Activated T-cell treated with anti-CD3 and anti-CD28 coated beads, Interleukin-2, amount 50 U/mL, for 72 hours (primary cell): ENCODE data around the gene ERMP1. TPM values are rescaled to one million over a fixed set of nuclear protein-coding genes. Genes with fewer than 3 reads are reported as not detected.

Experiments used
- ATAC-seq, 2 donors: fragments of 150-1000 bp; cut with Tn5 transposase; replicated peaks in 1 of 2; 2 replicates each; pipeline ENCODE4 v1.10.0; 2021; ENCODE audit warnings: moderate library complexity in 2 of 2, mild to moderate bottlenecking in 1 of 2
- DNase-seq, 2 donors: peaks; one replicate each; pipeline ENCODE4 v3.0.0; 2021 to 2022; ENCODE audit warnings: mixed read lengths in 1 of 2
- H3K27ac Mint-ChIP-seq: one replicate; pipeline ENCODE4 v1.8.0; 2022; ENCODE audit warnings: mild to moderate bottlenecking, moderate library complexity, mixed read lengths
- H3K27me3 Mint-ChIP-seq: one replicate; pipeline ENCODE4 v1.8.0; 2022; ENCODE audit warnings: low read depth, mixed read lengths
- H3K36me3 Mint-ChIP-seq, 2 donors: one replicate each; pipeline ENCODE4 v1.8.0; 2022; ENCODE audit warnings: mixed read lengths in 2 of 2, mild to moderate bottlenecking in 1 of 2; ENCODE audit not compliant: insufficient read depth in 2 of 2
- H3K4me1 Mint-ChIP-seq: one replicate; pipeline ENCODE4 v1.8.0; 2022; ENCODE audit warnings: low read depth, mixed read lengths
- H3K4me3 Mint-ChIP-seq, 2 donors: one replicate each; pipeline ENCODE4 v1.8.0; 2022; ENCODE audit warnings: mild to moderate bottlenecking in 2 of 2, mixed read lengths in 2 of 2, moderate library complexity in 2 of 2
- H3K9me3 Mint-ChIP-seq, 2 donors: one replicate each; pipeline ENCODE4 v1.8.0; 2022; ENCODE audit warnings: mixed read lengths in 2 of 2
- total RNA-seq, 2 donors: library from RNA; stranded (reverse); gene quantifications; one replicate each; pipeline ENCODE4 v1.2.3, GENCODE V29; 2022

Gene ERMP1
- total RNA-seq, 2 donors from 2014 or later, result 17.6 to 18.1 TPM

GRCh38 chr9:5832071-5832537, 813 bp downstream of the ERMP1 start:
- no peaks in the 10 kb centered on the region for H3K27me3 Mint-ChIP-seq
- ATAC-seq (no peak), DNase-seq (no peak)
- no peak overlapping the region for H3K27ac Mint-ChIP-seq
- peaks cover 39% of the 10 kb centered on the region for H3K4me1 Mint-ChIP-seq
- peak overlapping the region; percentile 91 to 97 for H3K4me3 Mint-ChIP-seq
- no peaks in the 10 kb centered on the region for H3K9me3 Mint-ChIP-seq
- H3K36me3 Mint-ChIP-seq, result peaks cover 0 to 5% of the 10 kb centered on the region in 2 donors

- H3K27ac Mint-ChIP-seq, result no peak overlapping the region
These were observed 6.9 kb downstream of the ERMP1 start for GRCh38 chr9:5825895-5826622.

GRCh38 chr9:5825223-5825622, 7.7 kb downstream of the ERMP1 start:
- no peak overlapping the region for H3K4me3 Mint-ChIP-seq
- DNase-seq, result no peak
- no peaks in the 10 kb centered on the region for H3K27me3 Mint-ChIP-seq
- peaks cover 2 to 4% of the 10 kb centered on the region in 2 donors for H3K36me3 Mint-ChIP-seq
- H3K27ac Mint-ChIP-seq, result no peak overlapping the region
- peaks cover 16% of the 10 kb centered on the region for H3K4me1 Mint-ChIP-seq
- no peaks in the 10 kb centered on the region for H3K9me3 Mint-ChIP-seq
- ATAC-seq, result peak in 1 of 2 donors; percentile 53

More at GRCh38 chr9:5825895-5826622, 6.9 kb downstream of the ERMP1 start:
- no peaks in the 10 kb centered on the region for H3K9me3 Mint-ChIP-seq
- no peaks in the 10 kb centered on the region for H3K27me3 Mint-ChIP-seq
- DNase-seq (no peak), ATAC-seq (no peak)
- no peak overlapping the region for H3K4me3 Mint-ChIP-seq
- peaks cover 22% of the 10 kb centered on the region for H3K4me1 Mint-ChIP-seq
- H3K36me3 Mint-ChIP-seq, result peaks cover 2 to 4% of the 10 kb centered on the region in 2 donors

DNA sequence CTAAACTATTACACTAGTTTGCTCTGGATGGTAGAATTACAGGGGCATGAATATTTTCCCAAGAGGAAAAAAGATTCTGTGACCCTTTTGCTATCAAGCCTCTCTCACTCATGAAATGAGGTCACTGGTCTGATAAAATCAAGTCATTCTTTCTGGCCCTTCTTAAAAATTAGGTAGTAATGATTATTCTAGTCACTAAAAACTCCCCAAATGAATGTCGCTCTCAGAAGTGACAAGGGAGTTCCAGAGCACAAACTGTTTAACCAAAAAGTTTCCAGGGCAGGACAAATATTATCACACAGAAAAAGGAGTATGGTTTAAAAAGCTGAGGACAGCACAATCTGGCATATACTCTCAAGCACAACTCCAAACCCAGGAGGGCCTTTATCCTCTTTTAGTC, 12.5 kb downstream of the ERMP1 start:
- no peak for ATAC-seq
- H3K36me3 Mint-ChIP-seq, result peaks cover 4 to 10% of the 10 kb centered on the region in 2 donors

DNA sequence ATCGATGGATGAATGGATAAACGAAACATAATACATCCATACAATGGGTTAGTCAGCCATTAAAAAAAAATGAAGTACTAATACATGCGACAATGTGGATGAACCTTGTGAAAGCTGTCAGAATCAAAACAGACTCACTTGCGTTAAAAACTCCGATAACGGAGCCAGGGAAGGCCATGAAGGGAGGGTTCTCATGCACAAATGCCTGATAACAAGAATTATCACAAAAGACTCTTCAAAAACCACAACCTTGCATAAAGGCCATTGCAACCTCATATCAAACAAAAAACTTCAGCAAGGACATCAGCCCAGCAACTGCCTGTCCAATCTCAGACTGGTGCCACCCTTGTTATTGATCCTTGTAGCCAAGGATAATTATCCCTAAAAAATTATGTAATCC, 13.7 kb downstream of the ERMP1 start:
- ATAC-seq, result no peak
- no peak for DNase-seq
- no peaks in the 10 kb centered on the region for H3K4me1 Mint-ChIP-seq
- no peak overlapping the region for H3K4me3 Mint-ChIP-seq
- no peak overlapping the region for H3K27ac Mint-ChIP-seq
- peaks cover 4 to 8% of the 10 kb centered on the region in 2 donors for H3K36me3 Mint-ChIP-seq
- H3K27me3 Mint-ChIP-seq, result no peaks in the 10 kb centered on the region
- H3K9me3 Mint-ChIP-seq, result no peaks in the 10 kb centered on the region

More for the DNA sequence above, 12.5 kb downstream of the ERMP1 start:
- DNase-seq, result no peak
- Mint-ChIP-seq H3K4me1 (peaks cover 4% of the 10 kb centered on the region), H3K27me3 (no peaks in the 10 kb centered on the region), H3K9me3 (no peaks in the 10 kb centered on the region), H3K27ac (no peak overlapping the region), H3K4me3 (no peak overlapping the region)

- H3K4me3 Mint-ChIP-seq, result no peak overlapping the region
These were observed 14.3 kb downstream of the ERMP1 start for GRCh38 chr9:5818424-5819142.

DNA sequence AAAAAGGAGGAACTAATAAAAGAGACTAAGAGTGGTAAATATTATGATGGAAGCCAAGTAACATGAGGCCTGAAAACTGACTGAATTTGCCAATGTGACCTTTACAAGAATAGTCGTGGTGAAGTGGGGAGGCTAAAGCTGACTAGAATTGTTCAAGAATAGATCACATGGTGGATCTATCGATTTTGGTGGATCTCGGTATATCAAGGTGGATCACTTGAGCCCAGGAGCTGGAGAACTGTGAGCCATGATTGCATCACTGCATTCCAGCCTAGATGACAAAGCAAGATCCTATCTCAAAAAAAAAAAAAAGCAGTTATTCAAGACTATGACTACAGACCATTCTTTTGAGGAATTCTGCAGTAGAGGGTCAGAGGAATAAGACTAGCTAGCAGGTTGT, 15.1 kb downstream of the ERMP1 start:
- no peak for DNase-seq
- no peak overlapping the region for H3K4me3 Mint-ChIP-seq
- no peaks in the 10 kb centered on the region for H3K4me1 Mint-ChIP-seq
- H3K27me3 Mint-ChIP-seq, result no peaks in the 10 kb centered on the region
- peaks cover 4 to 8% of the 10 kb centered on the region in 2 donors for H3K36me3 Mint-ChIP-seq
- no peaks in the 10 kb centered on the region for H3K9me3 Mint-ChIP-seq
- ATAC-seq, result no peak
- H3K27ac Mint-ChIP-seq, result no peak overlapping the region

More at GRCh38 chr9:5818424-5819142, 14.3 kb downstream of the ERMP1 start:
- ATAC-seq (no peak), DNase-seq (no peak)
- H3K4me1 Mint-ChIP-seq, result no peaks in the 10 kb centered on the region
- peaks cover 4 to 8% of the 10 kb centered on the region in 2 donors for H3K36me3 Mint-ChIP-seq
- H3K27ac Mint-ChIP-seq, result no peak overlapping the region
- H3K27me3 Mint-ChIP-seq, result no peaks in the 10 kb centered on the region
- no peaks in the 10 kb centered on the region for H3K9me3 Mint-ChIP-seq

GRCh38 chr9:5815461-5815860, 17.5 kb downstream of the ERMP1 start:
- DNase-seq, result no peak
- Mint-ChIP-seq H3K36me3 (peaks cover 4 to 11% of the 10 kb centered on the region in 2 donors), H3K4me1 (no peaks in the 10 kb centered on the region), H3K4me3 (no peak overlapping the region), H3K27ac (no peak overlapping the region), H3K9me3 (no peaks in the 10 kb centered on the region), H3K27me3 (no peaks in the 10 kb centered on the region)
- no peak for ATAC-seq

GRCh38 chr9:5813824-5814223, 19.1 kb downstream of the ERMP1 start:
- ATAC-seq (no peak), DNase-seq (no peak)
- Mint-ChIP-seq H3K4me3 (no peak overlapping the region), H3K27me3 (no peaks in the 10 kb centered on the region), H3K4me1 (no peaks in the 10 kb centered on the region), H3K9me3 (no peaks in the 10 kb centered on the region), H3K27ac (no peak overlapping the region), H3K36me3 (peaks cover 4 to 15% of the 10 kb centered on the region in 2 donors)

- H3K4me3 Mint-ChIP-seq, result no peak overlapping the region
- no peak for DNase-seq
- H3K9me3 Mint-ChIP-seq, result no peaks in the 10 kb centered on the region
- no peak for ATAC-seq
- no peak overlapping the region for H3K27ac Mint-ChIP-seq
- no peaks in the 10 kb centered on the region for H3K27me3 Mint-ChIP-seq
- H3K36me3 Mint-ChIP-seq, result peaks cover 0 to 8% of the 10 kb centered on the region in 2 donors
- no peaks in the 10 kb centered on the region for H3K4me1 Mint-ChIP-seq
These were observed 21.2 kb downstream of the ERMP1 start for GRCh38 chr9:5811751-5812150.

- DNase-seq (no peak), ATAC-seq (no peak)
- peaks cover 0 to 4% of the 10 kb centered on the region in 2 donors for H3K36me3 Mint-ChIP-seq
These were observed 27.4 kb downstream of the ERMP1 start for GRCh38 chr9:5805478-5805877.

DNA sequence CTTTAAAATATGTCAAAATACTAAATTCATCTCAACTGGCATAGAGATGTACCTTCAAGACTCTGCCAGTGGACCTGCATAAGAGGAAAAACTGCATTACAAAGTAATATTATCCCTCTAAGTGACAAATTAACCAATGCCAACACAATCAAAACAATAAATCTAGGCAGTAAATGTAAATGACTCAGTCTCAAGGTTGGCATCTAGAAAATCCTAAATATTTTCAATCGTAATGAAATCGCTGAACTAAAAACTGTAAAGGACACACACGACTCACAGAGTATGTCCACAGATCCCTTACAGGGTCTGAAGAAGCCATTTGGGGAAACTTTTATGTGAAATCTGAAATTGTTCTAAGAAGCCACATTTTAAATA, 31.2 kb downstream of the ERMP1 start:
- H3K9me3 Mint-ChIP-seq, result no peaks in the 10 kb centered on the region
- peaks cover 0 to 5% of the 10 kb centered on the region in 2 donors for H3K36me3 Mint-ChIP-seq
- ATAC-seq (no peak), DNase-seq (no peak)
- peaks cover 17% of the 10 kb centered on the region for H3K4me1 Mint-ChIP-seq
- no peaks in the 10 kb centered on the region for H3K27me3 Mint-ChIP-seq
- no peak overlapping the region for H3K4me3 Mint-ChIP-seq
- H3K27ac Mint-ChIP-seq, result no peak overlapping the region

More at GRCh38 chr9:5805478-5805877, 27.4 kb downstream of the ERMP1 start:
- H3K9me3 Mint-ChIP-seq, result no peaks in the 10 kb centered on the region
- H3K27me3 Mint-ChIP-seq, result no peaks in the 10 kb centered on the region
- H3K4me1 Mint-ChIP-seq, result peaks cover 7% of the 10 kb centered on the region
- H3K27ac Mint-ChIP-seq, result no peak overlapping the region
- H3K4me3 Mint-ChIP-seq, result no peak overlapping the region

DNA sequence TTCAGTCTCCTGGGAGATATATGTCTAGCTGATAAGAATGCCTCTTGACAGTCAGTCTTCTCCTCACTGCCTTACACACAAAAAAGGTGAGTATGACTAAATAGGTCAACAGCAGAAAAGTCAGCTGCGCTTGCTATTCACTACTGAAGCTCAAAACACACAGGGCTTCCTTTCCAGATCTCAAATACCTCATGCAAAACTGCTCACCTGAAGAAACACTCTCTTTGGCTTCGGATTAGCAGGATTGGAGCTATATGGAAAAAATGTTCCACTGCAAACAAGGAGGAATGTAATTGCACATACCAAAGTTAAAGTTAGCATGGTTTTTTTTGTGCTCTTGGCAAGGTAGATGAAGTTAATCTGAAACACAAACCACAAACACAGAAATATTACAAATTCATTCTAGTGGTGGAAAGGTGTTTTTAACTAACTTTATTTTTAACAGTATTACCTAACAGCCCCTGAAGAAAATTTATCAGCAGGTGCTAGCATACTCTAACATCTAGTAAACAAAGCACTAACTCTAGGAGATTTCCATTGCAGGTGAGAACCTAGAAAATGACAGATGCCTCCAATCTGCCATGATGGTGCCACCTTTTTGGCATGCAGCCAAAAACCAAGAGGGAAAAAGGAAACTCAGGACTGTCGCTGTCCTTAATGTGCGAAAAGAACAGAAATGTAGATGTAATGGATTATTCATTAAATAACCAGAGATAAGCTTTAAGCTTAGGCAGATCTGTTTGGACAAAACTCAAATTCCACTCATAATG, 31.8 kb downstream of the ERMP1 start:
- H3K27ac Mint-ChIP-seq, result peak overlapping the region; percentile 38
- no peaks in the 10 kb centered on the region for H3K9me3 Mint-ChIP-seq
- peaks cover 17% of the 10 kb centered on the region for H3K4me1 Mint-ChIP-seq
- no peaks in the 10 kb centered on the region for H3K27me3 Mint-ChIP-seq
- DNase-seq (no peak), ATAC-seq (no peak)
- H3K36me3 Mint-ChIP-seq, result peaks cover 0 to 8% of the 10 kb centered on the region in 2 donors
- no peak overlapping the region for H3K4me3 Mint-ChIP-seq
